GM04503 (cell line): ENCODE measurements around the gene ADAM22.
"Not testable (repeated sequence)": the region's sequence is repeated elsewhere in the genome, so short reads cannot be mapped to it uniquely, and the experiment has no call there.

Source experiments
- DNase-seq: peaks from one replicate; pipeline ENCODE4 v3.0.0-alpha.2; 2012; ENCODE audit warnings: low read depth

ADAM22 gene, protein sequence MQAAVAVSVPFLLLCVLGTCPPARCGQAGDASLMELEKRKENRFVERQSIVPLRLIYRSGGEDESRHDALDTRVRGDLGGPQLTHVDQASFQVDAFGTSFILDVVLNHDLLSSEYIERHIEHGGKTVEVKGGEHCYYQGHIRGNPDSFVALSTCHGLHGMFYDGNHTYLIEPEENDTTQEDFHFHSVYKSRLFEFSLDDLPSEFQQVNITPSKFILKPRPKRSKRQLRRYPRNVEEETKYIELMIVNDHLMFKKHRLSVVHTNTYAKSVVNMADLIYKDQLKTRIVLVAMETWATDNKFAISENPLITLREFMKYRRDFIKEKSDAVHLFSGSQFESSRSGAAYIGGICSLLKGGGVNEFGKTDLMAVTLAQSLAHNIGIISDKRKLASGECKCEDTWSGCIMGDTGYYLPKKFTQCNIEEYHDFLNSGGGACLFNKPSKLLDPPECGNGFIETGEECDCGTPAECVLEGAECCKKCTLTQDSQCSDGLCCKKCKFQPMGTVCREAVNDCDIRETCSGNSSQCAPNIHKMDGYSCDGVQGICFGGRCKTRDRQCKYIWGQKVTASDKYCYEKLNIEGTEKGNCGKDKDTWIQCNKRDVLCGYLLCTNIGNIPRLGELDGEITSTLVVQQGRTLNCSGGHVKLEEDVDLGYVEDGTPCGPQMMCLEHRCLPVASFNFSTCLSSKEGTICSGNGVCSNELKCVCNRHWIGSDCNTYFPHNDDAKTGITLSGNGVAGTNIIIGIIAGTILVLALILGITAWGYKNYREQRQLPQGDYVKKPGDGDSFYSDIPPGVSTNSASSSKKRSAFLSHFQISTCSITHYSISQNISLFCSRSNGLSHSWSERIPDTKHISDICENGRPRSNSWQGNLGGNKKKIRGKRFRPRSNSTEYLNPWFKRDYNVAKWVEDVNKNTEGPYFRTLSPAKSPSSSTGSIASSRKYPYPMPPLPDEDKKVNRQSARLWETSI

DNA sequence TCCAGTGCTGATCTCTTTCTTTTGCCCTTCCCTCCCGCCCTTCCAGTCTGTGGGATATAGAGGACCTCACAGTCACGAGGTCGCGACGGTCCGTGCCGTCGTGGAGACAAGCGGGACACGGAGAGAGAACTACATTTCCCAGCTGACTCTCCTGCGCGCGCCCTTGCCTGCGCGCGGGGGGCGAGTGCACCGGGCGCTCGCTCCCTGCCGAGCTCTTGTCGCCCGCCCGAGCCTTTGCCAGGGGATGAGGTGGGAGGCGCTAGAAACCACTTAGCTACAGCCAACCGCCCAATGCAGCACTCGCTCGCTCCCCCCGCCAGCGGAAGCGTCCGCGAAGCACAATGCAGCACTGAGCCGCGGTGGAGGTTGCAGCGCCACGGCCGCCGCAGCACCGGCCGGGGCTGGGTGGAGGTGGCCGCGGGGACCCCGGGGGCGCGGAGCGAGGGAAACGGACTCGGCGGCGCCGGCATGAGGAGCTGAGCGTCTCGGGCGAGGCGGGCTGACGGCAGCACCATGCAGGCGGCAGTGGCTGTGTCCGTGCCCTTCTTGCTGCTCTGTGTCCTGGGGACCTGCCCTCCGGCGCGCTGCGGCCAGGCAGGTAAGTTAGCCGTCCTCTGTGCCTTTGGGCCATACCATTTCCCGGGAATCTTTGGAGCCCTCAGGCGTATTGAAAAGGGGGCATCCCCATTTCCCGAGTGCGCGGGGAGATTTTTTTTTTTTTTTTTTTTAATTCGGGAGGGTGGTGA, at the start of gene ADAM22:
Gene ADAM22, plus strand, starts transcription at position 299 of the 746 bp plus-strand sequence. Its CDS starts 215 bp downstream, at position 514.
- DNase-seq: no peak

DNA sequence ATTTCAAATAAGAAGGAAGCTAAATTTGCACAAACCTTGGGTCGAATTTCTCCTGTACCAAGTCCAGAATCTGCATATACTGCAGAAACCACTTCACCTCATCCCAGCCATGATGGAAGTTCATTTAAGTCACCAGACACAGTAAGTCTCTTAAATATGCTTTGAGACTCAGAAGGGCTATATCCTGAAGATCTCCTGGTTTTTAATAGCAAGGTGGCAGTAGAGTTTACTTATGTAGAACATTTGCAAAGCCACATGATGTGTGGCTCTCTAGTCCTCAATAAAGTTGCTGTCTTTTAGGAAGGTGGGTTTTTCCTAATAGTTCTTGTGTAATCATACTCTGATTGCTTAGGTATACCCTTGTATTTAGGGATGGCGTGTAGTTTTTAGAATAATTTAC, 49.0 kb upstream of the ADAM22 start:
- DNase-seq: no peak

DNA sequence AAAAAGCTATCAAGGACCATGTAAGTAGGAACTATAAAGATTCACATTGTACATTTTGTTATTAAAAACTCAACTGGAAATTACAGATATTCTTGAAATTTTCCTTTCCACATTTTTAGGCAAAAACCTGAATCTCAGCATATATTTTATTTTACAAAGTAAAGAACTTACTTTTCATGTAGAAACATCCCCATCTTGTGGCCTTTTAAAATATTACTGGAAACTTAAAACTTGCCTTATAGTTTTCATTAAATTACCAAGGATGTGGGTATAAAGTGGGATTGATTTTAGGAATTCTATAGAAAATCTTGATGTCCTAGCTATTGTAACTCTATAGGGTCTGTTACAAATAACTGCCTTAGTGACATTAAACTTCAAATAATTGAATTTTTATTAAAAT, 47.2 kb upstream of the ADAM22 start:
- no peak for DNase-seq

DNA sequence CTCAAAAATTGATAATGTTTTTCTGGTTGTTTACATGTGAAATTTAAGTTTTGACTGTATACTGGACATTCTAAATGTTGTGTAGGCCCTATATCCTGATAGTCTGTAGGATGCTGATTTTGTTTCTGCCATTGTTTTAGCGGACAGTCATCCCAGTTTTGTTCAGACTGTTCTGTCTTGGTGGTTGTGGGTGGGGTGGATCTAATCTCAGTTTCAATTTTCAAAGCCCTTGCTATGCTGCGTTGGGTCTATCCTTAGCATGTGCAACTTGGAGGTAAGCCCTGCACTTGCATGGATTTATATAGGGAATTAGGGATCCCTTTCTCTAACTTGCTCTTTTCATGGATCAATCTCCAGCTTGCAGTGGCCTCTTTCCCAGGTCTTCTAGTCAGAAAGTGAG, 38.7 kb upstream of the ADAM22 start:
- DNase-seq: no peak

DNA sequence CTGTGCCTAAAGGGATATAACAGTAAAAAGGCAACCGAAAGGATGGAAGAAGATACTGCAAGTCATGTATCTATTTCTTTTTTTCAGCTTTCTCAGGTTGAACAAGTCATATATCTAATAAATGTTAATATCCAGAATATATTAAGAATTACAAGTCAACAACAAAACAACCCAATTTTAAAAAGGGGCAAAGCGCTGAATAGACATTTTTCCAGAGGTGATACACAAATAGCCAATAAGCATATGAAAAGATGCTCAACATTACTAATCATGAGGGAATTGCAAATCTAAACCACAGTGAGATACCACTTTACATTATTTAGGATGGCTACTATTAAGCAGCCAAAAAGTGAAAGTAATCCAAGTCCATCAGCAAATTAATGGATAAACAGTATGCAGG, 34.8 kb upstream of the ADAM22 start:
- DNase-seq: no peak

DNA sequence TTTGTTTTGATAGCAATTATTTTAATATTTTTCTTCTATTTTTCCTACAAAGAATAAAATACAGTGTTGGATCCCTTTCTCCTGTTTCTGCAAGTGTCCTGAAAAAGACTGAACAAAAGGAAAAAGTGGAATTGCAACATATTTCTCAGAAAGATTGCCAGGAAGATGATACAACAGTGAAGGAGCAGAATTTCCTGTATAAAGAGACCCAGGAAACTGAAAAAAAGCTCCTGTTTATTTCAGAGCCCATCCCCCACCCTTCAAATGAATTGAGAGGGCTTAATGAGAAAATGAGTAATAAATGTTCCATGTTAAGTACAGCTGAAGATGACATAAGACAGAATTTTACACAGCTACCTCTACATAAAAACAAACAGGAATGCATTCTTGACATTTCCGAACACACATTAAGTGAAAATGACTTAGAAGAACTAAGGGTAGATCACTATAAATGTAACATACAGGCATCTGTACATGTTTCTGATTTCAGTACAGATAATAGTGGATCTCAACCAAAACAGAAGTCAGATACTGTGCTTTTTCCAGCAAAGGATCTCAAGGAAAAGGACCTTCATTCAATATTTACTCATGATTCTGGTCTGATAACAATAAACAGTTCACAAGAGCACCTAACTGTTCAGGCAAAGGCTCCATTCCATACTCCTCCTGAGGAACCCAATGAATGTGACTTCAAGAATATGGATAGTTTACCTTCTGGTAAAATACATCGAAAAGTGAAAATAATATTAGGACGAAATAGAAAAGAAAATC, 26.7 kb upstream of the ADAM22 start:
- not testable (repeated sequence) for DNase-seq

DNA sequence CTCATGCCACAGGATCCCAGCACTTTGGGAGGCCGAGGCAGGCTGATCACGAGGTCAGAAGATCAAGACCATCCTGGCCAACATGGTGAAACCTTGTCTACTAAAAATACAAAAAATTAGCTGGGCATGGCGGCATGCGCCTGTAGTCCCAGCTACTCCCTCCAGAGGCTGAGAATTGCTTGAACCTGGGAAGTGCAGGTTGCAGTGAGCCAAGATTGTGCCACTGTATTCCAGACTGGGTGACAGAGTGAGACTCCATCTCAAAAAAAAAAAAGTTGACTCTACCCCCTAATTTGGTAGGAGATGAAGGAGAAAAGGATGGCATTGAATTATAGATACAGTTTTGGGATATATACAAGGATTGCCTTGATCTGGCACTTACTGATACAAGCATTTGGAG, 25.2 kb upstream of the ADAM22 start:
- not testable (repeated sequence) for DNase-seq

DNA sequence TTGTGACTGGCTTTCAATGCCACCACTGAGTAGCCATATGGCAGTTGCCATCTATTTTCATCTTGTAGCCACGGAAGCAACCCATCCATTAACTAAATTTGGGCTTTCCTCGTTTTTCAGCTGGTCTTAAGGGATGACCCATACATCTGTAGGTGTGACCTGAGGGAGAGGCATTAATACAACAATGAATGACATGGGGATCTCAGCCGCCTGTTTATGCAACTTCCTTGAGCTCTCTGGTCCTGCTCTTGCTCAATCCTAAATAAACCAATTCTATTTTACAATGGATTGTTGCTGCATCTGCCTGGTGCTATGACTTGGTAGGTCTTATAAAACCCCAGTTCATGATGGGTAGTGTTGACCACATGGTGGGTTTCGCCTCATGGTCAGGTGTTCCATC, 21.9 kb upstream of the ADAM22 start:
- no peak for DNase-seq

DNA sequence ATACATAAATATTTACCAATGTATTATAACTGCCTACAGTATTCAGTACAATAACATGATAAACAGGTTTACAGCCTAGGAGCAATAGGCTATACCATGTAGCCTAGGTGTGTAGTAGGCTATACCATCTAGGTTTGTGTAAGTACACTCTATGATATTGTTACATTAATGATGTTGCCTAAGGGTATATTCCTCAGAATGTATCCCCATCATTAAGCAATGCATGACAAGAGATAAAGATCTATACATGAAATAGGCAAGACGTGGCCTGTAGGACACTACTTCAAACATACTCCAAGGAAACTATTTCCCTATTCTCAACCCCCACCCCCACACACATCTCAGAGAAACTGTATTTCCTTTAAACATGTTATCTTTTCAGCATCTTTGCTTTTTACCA, 15.3 kb upstream of the ADAM22 start:
- DNase-seq: no peak

DNA sequence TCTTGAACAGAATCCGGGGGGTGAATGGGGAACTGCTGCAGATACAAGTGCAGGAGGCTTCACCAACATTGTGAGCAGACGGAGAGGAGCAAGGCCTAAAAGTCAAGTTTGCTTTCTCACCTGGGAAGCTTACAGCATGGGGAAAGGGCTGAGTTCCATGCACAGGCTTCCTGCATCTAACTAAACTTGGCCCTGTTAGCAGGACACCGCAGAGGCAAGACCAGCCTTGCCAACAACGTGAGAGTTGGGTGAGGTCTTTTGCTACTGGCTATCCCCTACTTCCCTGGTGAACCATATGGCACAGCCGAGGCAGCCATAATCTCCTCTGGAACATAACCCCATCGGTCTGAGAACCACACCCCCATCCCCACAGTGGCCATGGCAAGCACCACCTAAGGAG, 14.2 kb upstream of the ADAM22 start:
- no peak for DNase-seq

DNA sequence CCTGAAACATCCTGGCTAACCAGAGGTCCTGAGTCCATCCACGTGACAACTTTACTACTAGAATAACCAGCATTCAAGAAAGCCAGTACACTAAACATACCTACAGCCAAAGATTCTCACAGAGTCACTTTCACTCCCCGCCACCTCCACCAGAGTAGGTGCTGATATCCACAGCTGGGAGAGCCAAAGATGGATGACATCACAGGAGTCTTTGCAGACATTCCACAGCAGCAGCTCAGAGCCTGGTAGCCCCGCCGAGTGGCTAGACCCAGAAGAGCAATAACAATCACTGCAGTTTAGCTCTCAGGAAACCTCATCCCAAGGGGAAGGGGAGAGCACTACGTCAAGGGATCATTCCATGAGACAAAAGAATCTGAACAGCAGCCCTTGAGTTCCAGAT, 13.5 kb upstream of the ADAM22 start:
- no peak for DNase-seq

DNA sequence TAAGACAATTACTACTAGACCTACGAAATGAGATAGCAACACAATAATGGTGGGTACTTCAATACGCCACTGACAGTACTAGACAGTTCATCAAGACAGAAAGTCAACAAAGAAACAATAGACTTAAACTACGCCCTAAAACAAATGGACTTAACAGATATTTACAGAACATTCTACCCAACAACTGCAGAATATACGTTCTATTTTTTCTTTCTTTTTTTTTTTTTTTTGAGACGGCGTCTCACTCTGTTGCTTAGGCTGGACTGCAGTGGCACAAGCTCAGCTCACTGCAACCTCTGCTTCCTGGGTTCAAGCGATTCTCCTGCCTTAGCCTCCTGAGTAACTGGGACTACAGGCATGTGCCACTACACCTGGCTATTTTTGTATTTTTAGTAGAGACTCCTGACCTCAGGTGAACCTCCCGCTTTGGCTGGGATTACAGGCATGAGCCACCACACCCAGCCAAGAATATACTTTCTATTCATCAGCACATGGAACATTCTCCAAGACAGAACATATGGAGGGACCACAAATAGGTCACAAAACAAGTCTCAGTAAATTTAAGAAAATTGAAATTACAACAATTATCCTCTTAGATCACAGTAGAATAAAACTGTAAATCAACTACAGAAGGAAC, 11.2 kb upstream of the ADAM22 start:
- DNase-seq: not testable (repeated sequence)

DNA sequence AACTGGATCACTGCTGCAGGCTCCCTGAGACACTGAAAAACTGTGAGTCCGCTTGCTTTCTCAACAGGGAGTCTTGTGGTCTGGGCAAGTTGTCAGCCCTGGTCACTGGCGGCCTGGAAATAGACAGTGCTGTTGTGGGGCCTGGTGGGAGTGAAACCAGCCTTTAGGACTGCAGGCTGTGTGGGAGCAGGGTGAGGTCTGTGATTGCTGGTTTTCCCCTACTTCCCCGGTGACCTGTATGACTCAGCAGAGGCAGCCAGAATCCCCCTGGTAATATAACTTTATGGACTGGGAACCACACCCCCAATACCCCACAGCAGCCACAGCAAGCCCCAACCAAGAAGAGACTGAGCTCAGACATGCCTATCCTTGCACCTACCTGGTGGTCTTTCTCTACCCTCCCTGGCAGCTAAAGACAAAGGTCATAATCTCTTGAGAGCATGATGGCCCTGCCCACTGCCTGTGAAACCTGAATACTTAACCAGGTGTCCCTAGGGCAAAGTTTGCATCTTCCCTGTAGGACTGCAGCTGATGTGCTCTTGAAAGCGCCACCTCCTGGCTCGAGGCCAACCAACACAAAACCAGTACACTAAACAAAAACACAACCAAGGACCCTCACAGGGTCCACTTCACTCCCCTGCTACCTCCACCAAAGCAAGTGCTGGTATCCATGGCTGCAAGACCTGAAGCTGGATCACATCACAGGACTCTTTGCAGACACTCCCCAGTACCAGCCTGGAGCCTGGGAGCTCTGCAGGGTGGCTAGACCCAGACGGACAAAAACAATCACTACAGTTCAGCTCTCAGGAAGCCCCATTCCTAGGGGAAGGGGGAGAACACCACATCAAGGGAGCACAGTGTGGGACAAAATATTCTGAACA, 7.2 kb upstream of the ADAM22 start:
- DNase-seq: no peak

DNA sequence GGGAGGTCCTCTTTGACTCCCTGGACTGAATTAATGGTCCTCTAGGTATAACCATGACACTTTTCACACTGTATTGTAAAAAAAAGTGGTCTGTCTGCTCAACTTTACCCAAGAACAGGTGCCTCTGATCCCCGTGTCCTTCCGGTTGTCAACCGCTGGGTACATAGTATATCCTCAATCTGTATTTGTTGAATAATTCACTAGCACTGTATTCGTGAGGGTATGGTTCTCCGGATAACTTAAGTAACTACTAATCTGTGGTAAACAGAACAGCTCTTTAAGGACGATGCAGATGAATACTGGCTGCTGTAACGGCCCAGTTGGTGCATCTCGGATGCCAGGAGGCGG, 472 bp upstream of the ADAM22 start:
- no peak for DNase-seq

DNA sequence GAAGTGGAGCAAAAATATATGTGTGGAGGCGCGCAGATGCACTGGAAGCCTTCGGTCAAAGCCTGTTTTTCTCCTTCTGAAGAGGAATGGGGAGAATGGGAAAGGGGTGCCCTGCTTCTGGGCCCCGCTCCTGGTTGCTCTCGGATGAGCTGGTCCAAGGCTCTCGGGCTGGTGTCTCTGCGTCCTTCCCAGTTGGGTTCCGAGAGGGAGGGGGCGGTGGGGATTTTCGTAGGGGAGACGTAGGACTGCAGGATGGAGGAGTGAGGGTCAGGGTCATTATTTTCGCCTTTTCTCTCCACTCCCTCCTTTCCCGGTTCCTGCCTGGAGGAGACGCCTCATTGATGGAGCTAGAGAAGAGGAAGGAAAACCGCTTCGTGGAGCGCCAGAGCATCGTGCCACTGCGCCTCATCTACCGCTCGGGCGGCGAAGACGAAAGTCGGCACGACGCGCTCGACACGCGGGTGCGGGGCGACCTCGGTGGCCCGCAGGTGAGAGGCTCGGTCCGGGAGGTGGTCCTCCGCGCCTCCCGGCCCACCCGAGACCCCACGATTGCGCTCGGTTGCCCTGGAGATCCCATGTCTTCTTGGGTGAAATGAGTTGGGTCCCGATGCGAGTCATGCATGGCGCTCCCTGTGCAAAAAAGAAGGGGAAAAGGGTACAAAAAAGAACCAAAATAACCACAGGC, 790 bp downstream of the ADAM22 start:
- DNase-seq: no peak

DNA sequence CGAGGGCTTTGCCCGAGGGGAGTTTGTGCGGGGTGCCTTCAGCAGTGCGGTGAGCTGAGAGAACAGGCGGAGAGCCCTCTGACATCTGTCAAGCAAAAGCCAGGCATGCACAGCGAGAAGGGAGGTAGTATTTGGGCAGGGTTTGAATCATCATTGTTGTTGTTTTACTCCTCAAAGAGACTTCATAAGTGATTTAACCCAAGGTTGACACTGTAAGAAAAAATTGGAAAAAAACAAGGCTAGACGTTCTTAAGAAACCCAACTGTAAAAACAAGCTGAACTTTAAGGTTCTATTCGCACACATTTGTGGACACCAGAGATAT, 1.3 kb downstream of the ADAM22 start:
- DNase-seq: no peak

DNA sequence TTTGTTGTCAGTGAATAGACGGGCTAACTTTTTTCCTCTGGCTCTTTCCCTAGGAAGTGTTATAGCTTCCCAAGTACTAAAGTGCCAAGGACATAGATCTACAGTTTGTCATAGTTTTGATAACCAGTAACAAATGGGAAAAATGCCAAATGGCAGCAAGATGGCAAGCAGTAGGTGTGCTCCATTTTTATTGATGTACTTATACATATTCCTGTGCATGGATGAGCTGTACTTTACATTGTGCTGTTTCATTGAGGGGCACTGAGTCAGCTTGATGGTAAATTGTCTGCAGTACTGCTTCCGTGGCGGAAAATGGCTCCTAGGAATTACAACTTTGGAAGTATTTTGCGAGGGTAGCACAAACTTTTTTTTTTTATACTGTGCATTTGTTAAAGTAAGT, 7.1 kb downstream of the ADAM22 start:
- no peak for DNase-seq

DNA sequence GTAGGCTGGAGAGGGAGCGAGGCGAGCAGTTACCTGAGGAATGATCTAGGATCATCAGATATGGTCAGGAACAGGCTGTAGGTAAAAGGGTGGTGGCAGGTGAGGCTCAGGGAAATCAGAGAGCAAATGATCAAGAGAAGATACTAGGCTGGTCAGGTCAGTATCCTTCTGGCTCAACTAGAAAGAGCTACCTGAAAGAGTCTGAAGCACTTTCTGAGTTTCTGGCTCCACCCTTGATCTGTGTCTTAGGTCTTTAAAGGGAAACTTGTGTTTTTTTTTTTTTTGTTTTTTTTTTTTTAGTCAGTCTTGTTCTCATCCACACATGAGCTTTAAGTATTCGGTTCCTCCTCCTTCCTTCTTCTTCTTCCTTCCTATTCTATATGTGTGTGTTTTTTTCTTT, 10.5 kb downstream of the ADAM22 start:
- no peak for DNase-seq

DNA sequence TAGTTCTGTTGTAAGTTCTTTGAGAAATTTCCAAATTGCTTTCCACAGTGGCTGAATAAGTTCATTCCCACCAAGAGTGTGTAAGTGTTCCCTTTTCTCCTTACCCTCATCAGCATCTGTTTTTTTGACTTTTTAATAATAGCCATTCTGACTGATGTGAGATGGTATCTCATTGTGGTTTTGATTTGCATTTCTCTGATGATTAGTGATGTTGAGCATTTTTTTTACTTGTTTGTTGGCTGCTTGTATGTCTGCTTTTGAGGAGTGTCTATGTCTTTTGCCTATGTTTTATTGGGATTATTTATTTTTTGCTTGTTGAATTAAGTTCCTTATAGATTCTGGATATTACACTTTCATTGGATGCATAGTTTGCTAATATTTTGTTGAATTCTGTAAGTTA, 11.9 kb downstream of the ADAM22 start:
- not testable (repeated sequence) for DNase-seq

DNA sequence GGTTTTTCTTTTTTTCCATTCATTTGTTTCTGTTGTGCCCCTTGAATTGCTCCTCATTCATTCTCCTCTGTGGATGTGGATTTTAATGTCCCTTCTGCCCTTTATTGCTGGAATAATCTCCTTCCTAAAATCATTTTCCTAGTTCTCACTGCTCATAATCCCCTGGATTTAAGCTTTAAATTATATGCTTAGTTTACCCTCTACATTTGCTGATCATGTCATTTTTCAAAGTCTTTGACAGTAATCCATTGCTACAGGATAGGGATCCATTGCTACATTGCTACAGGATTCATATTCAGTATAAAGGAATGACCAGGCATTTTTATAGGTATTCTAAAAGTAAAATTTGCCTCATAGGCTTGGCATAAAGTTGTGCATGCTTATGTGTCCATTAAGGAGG, 14.3 kb downstream of the ADAM22 start:
- no peak for DNase-seq
